SW480 (cell line): Measurements from ENCODE around the gene RNU5B-1.

ENCODE experiments used
- DNase-seq: peaks from one replicate; pipeline ENCODE4 v3.0.0-alpha.2; 2016; ENCODE audit warnings: low spot score

The RNU5B-1 gene

DNA sequence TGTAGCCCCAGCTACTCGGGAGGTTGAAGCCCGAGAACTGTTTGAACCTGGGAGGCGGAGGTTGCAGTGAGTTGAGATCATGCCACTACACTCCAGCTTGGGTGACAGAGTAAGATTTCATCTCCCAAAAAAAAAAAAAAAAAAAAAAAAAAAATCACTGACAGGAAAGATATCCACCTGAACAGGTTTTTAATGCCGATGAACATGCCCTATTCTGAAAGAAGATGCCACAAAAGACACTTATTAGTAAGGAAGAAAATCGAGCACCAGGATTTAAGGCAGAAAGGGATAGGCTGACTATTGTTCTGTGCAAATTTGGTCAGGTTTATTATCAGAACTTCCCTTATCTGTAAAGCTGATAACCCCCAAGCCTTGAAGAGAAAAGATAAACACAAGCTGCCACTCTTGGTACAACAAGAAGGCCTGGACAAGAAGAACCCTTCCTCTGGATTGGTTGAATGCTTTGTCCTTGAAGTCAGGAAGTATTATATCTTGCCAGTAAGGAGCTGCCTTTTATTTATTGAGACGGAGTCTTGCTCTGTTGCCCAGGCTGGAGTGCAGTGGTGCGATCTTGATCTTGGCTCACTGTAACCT lies 15.1 kb upstream of the RNU5B-1 start:
- no peak for DNase-seq

DNA sequence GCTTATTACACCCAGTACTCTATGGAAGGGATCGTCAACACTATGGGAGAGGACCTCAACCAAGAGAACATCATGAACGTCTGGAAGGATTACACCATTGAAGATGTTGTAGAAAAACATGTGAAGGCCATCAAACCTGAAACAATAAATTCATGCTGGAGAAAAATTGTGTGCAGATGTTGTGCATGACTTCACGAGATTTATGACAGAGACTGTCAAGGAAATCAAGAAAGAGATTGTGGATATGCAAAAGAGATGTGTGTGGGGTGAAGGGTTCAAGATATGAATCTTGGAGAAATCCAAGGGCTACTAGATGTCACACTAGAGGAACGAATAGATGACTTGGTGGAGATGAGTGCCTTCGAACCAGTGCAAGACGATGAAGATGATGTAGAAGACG lies 14.2 kb upstream of the RNU5B-1 start:
- no peak for DNase-seq

DNA sequence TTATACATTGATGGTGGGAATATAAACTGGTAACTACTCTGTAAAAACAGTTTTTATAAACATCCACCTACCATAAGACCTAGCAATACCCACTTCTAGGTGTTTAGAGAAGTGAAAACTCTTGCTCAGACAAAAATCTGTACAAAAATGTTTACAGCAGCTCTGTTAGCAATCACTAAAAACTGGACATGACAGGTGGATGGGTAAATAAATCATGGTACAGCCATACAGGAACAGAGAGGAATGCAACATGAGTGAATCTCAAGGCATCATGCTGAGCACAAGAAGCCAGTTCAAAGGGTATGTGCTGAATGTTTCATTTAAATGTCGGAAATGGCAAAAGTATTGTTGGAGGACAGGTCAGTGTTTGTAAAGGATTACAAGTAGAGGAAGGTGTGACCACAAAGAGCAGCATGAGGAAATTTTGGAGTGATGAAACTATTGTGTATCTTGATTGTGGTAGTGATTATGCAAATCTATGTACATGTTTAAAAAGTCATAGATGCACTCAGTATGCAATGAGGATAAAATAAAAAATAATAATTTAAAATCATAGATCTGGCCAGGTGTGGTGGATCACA lies 11.4 kb upstream of the RNU5B-1 start:
- DNase-seq: peak; percentile 50

DNA sequence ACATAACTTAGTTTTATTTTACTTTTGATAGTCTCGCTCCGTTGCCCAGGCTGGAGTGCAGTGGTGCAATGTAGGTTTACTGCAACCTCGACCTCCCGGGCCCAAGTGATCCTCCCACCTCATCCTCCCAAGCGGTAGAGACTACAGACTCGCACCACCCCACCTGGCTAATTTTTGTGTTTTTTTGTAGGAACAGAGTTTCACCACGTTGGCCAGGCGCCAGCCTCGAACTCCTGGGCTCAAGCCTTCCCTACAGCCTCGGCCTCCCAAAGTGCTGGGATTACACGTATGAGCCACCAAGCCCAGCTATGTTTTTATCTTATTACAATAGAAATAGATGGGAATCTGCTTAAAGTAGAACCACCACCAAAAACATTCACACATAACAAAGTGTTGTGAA lies 5.7 kb upstream of the RNU5B-1 start:
- DNase-seq: no peak

DNA sequence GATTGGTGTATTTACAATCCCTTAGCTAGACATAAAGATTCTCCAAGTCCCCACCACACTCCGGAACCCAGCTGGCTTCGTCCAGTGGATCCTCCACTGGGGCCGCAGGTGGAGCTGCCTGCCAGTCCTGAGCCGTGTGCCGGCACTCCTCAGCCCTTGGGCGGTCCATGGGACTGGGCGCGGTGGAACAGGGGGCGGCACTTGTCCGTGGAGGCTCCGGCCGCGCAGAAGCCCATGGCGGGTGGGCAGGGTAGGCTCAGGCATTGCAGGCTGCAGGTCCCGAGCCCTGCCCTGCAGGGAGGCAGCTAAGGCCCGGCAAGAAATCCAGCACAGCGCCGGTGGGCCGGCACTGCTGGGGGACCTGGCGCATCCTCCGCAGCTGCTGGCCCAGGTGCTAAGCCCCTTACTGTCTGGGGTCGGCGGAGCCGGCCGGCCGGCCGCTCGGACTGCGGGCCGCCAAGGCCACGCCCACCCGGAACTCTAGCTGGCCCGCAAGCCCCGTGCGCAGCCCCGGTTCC lies 3.5 kb upstream of the RNU5B-1 start:
- DNase-seq: no peak

DNA sequence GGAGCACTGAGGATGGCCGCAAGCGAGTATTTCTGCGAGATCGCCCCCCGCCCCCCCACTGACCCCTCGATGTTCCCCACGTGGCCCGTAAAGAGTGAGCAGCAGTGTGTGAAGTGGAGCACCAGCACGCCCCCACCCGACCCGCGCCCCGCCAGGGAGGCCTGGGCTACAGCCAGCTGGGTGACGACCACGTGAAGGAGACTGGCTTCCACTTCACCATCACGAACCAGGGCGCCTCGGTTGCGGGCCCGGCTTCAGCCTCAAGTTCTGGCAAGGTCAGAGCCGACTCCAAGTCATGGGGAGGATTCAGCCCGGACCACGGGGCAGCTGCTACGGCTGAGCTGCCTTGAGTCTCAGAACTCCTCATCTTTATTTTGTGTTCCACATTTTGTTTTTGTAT lies 2.4 kb upstream of the RNU5B-1 start:
- DNase-seq: no peak

DNA sequence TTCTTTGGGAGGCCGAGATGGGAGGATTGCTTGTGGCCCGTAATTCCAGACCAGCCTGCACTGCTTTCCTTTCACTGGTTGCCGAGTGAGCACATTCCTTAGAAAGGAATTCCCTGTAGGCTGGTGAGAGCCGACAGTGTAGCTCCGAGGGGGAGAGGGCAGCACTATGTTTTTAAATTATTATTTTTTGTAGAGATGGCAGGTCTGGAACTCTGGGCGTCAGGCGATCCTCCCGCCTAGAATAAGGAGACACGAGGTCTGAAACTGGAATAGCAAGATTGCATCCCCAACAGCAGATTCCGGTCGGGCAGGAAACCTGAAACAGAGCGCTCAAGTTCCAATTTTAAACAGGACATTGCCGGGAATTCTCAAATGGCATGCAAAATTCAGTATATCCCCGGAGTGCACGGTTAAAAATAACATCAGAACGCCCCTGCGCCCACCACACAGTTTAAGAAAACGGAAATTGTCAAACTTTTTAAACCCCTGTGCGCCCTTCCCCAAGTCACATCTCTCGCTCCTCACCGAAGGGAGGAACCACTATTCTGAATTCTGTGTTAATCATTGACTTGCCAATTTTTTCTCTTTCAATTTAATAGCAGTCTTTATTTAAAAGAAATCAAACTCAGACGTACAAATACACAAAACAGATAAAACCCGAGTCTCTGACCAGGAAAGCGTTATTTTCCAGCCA lies 643 bp upstream of the RNU5B-1 start:
- peak; percentile 49 for DNase-seq

DNA sequence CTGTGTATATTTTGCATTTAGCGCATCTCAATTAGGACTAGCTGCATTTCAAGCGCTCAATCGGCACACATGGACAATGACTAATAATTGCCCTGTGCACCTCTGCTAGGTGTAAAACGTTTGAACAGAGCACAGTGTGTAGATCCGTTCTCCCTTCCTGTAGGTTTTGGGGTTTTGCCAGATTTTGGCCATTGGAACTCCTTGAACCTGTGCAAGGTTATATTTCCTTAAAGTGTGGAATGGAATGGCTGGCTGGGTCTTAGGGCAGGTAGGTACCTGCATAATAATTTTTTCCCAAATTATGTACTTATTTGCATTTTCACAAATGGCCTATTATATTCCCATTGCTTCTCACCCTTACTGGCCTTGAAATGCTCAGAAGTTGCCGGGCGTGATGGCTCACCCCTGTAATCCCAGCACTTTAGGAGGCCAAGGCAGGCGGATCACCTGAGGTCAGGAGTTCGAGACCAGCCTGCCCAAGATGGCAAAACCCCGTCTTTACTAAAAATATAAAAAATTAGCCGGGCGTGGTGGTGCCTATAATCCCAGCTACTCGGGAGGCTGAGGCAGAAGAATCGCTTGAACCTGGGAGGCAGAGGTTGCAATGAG lies 777 bp downstream of the RNU5B-1 start:
- no peak for DNase-seq

DNA sequence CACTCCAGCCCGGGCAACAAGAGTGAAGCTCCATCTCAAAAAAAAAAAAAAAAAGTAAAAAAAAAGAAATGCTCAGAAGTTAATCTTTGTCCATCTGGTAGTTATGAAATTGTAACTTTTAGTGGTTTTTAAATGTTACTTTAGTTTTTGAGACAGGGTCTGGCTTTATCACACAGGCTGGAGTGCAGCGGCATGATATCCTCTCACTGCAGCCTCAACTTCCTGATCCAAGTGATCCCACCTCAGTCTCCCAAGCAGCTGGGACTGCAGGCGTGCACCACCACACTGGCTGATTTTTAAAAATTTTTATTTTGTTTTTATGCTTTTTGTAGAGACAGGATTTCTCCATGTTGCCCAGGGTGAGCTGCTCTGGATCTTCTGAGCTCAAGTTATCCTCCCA lies 1.3 kb downstream of the RNU5B-1 start:
- no peak for DNase-seq

DNA sequence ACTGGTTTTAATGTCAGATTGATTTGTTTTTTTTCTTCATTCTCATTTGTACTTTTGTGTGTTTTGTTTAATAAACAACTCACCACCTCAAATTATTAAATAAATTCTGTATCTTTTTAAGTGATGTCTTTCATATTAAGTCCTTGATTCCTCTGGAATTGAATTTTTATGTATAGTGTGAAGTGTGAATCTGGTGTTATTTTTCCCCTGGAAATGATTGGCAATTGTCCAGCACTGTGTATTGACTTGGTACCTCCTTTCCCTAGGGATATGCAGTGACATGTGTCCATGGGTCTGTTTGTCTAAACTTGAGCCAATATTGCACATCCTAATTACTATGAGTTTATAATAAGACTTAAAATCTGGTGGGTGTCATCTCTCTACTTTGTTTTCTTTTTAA lies 2.1 kb downstream of the RNU5B-1 start:
- DNase-seq: no peak

DNA sequence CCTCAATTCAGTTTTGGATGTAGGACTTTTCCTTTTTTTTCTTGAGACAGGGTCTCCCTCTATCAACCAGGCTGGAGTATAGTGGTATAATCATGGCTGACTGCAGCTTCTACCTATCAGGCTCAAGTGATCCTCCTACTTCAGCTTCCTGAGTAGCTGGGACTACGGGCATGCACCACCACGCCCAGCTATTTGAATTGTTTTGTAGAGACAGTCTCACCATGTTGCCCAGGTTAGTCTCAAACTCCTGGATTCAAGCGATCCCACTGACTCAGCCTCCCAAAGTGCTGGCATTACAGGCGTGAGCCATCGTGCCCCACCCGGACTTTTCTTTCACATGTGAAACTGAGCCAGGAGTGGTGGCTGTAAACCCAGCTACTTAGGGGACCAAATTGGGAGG lies 3.5 kb downstream of the RNU5B-1 start:
- DNase-seq: no peak

DNA sequence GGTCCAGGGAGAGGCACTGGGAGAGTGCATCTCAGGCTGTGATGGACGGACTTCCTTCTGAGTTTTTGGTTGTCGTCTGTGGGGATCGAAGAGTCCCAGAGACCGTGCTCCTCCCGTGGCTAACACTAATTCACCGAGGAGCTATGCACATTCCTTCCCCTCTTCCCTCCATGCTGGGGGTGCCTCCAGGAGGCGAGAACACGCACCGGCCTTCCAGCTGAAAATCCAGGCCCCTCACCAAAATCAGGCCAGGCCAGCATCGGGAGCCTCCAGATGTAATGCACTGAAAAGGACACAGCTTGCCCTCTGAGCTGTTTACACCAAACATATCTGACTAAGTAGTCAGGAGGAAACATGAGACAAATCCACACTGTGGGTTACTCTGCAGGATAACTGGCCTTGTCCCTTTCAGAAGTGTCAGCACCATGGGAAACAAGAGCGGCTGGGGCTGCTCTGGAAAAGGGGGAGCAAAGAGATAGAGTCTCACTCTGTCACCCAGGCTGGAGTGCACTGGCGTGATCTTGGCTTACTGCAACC lies 5.5 kb downstream of the RNU5B-1 start:
- no peak for DNase-seq

DNA sequence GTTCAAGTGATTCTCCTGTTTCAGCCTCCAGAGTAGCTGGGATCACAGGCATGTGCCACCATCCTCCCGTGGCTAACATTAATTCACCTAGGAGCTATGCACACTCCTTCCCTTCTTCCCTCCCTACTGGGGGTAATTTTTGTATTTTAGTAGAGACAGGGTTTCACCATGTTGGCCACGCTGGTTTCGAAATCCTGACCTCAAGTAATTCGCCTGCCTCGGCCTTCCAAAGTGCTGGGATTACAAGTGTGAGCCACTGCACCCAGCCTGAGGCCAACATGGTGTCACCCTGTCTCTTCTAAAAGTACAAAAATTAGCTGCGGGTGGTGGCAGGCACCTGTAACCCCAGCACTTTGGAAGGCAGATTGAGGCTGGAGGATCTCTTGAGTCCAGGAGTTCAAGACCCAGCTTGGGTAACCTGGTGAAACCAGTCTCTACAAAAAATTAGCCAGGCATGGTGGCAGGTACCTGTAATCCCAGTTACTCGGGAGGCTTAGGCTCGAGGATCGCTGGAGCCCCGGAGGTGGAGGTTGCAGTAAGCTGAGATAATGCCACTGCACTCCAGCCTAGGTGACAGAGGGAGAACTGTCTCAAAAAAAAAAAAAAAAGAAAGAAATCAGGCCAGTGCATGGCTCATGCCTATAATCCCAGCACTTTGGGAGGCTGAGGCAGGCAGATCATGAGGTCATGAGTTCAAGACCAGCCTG lies 6.1 kb downstream of the RNU5B-1 start:
- no peak for DNase-seq

DNA sequence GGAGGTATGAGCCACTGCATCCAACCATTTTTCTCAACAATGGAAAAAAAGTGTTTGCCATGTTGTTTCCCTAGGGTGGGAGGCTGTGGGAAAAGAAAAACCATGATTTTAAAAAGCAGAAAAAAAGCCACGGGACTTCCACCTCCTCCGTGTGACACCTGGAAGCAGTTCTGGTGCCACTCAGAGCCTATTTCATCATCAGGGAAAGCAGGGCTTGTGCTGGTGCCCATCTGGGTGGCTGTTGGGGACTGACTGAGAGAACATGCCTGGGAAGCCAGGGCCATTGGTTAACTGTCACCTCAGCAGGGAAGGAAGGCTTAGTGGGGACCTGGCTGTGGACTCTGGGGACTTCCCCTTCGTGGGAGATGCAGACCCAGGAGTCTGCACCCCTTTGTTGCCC lies 7.3 kb downstream of the RNU5B-1 start:
- DNase-seq: no peak

DNA sequence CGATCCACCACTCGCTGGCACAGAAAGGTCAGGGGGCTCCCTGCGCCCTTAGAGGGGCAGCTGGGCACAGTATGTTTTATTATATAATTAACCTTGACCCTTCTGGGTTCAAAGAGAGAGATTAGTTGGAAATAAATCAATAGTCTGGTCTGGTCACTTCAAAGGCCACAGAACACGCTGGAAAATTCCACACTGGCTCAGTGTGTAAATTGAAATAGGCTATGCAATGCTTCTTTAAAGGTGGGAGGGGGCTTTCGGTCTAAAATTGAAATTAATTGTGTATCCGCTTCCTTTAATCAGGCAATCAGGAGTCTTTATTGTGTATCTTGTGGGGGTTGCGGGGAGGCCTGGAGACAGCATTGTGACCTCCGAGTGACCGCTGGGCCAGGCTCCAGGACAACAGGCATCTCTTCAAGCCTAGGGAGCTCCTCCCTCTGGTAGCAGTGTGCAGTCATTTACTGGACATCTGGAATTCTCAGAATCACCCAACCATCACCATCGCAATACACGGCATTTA lies 8.0 kb downstream of the RNU5B-1 start:
- DNase-seq: no peak

DNA sequence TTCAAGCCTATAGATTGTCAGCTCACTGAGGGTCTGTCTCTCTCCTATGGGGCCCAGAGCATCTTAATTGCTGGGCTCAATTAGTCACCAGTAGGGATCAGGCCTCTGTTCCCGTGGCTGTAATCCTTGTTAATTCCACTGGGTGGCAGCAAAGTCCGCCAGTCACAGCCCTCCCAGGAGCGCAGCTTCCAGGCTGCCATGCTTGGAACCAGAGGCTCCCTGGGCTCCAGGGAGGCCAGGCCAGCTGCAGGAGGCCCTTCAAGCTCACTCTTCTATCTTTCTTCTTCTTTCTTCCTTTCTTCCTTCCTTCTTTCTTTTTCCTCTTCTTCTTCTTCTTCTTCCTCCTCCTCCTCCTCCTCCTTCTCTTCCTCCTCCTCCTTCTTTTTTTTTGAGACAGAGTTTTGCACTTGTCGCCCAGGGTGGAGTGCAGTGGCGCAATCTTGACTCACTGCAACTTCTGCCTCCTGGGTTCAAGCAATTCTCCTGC lies 14.4 kb downstream of the RNU5B-1 start:
- peak; percentile 72 for DNase-seq

DNA sequence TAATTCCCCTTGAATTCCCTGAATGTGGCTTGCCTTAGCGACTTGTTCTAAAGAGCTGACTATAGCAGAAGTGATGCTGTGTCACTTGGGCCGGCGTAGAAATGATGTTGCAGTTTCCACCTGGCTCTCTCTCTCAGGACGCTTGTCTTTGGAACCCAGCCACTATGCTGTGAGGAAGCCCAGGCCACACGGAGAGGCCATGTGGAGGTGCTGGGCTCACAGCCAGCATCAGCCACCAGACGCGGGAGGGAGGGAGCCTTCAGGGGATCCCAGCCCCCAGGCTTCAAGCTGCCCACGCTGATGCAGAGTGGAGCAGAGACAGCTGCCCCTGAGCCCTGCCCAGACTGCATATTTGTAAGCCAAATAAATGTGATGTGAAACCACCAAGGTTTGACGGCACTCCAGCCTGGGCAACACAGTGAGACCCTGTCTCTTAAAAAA lies 18.6 kb downstream of the RNU5B-1 start:
- no peak for DNase-seq

DNA sequence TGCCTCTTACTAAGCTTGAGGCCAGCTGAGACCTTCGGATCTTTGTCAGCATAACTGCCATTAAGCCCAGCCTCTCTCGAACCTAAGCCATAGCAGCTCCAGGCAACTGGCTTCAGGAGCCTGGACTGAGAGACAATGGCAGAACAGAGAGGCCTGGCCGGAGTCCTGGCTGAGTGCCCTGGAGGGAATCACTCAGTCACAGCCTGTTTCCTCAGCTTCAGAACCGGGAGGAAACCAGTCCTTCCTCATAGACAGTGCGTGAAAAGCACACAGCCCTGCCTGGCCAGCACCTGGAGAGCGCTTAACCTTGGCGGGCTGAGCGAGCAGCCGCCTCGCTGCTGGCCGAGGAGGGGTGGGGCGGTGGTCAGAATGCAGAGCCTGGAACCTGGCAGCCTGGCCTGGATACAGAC lies 21.6 kb downstream of the RNU5B-1 start:
- DNase-seq: no peak

DNA sequence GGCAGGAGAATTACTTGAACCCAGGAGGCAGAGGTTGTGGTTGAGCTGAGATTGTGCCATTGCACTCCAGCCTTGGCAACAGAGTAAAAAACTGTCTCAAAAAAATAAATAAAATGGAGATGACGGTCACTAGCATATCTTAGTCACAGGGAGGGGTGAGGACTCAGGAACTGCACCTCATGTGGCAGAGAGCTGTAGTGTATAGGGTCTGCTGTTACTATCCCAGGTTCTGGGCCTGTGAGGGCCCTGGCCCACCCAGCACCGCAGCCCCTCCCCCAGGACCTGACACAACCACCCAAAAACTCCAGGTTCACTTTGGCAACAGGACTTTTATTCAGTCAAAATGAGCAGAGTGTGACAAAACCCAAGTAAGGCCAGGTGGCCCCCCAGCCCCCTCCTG lies 22.3 kb downstream of the RNU5B-1 start:
- no peak for DNase-seq

DNA sequence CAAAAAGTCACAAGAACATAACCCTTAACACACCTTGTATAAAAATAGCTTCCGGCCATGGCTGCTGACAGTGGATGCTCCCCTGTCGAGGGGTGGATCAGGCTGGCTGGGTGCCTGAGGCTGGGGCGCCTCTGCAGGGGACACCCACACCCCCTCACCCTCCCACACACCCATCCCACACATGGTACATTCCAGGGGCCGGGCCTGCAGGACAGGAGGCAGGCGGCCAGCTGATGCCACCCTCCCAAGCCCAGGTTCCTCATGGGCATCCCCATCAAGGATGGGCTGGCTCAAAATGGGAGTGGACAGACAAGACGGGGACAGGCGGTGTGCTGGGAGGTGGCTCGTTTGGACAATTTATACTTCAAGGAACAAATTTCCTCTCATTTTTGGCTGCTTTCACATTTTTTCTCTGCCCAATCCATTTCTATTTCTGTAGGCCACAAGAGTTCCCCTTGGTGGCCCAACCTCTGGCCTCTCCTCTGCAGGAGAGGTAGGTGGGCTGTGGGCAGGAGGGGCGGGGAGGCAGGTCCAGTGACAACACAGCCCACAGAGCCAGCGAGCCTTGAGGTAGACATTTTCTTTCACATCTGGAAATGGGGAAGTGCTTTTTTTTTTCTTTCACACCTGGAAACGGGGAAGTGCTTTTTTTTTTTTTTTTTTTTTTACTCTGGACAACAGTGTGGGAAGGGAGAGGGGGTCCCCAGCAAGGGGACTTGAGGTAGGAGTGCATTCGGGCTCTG lies 23.3 kb downstream of the RNU5B-1 start:
- DNase-seq: no peak
